ENCODE data around the gene TAF10. TPM values are rescaled to one million over a fixed set of nuclear protein-coding genes. Genes with fewer than 3 reads are reported as not detected.

Gene TAF10
- polyA plus RNA-seq, 1 of the 3 experiments (the other 2 are of a cell fraction): 213 TPM

DNA sequence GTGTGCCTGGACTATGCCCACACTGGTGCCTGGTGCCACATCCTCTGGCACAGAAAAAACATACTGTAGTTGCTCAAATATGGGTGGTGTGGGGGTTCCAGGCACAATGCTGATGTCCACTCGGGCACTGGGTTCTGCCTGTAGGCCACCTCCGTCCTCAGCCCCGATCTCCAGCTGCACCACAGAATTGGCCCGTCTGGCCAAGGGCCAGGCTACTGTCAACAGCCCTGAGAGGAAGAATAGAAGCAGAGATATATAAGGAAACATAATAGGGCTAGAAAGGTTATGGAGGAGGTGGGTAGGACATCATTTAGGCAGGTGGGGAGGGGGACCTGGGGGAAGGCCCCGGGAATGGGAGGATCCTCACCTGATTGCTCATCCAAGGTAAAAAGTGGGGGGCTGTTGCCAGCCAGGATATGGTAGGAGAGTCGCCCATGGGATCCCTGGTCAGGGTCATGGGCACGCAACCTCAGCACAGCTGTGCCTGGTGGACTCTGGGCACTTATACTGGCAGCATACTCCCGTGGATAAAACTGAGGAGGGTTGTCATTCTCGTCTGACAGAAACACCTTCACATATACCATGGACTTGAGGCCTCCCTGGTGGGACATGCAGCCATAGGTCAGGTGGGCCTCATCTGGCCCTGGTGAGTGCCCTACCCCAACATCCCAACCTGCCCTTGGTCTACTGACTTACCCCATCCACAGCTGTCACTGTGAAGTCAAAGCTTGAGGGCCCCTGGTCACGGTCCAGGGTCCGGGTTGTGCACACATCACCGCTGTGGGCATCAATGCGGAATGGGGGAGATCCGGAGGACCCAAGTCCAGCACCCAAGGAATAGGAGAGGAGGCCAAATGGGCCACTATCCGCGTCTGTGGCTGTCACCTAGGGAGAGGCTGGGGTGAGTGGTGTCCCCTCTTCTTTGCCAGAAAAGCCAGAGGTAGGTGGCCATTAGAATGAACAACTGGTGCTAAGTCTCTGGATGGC, 21.7 kb upstream of the TAF10 start:
- no peak overlapping the region for H3K4me3 ChIP-seq (ENCODE audit: low read depth in 2 of 2, low read length in 1 of 2)
- H3K36me3 ChIP-seq (replicated peaks in 1 of 2; ENCODE audit: control insufficient read depth in 1 of 2, insufficient read depth in 2 of 2, low read length in 1 of 2): peaks cover 0 to 16% of the 10 kb centered on the region in 2 experiments
- no peak for TF ChIP-seq GATA2 (CRISPR knock-in tag; IDR thresholded peaks at IDR 0.05)
- no peak for TF ChIP-seq NRF1 (IDR thresholded peaks at IDR 0.05; ENCODE audit: low read depth, low read length)
- TF ChIP-seq TCF12 (IDR thresholded peaks at IDR 0.05): no peak
- TF ChIP-seq, protein P1, sequence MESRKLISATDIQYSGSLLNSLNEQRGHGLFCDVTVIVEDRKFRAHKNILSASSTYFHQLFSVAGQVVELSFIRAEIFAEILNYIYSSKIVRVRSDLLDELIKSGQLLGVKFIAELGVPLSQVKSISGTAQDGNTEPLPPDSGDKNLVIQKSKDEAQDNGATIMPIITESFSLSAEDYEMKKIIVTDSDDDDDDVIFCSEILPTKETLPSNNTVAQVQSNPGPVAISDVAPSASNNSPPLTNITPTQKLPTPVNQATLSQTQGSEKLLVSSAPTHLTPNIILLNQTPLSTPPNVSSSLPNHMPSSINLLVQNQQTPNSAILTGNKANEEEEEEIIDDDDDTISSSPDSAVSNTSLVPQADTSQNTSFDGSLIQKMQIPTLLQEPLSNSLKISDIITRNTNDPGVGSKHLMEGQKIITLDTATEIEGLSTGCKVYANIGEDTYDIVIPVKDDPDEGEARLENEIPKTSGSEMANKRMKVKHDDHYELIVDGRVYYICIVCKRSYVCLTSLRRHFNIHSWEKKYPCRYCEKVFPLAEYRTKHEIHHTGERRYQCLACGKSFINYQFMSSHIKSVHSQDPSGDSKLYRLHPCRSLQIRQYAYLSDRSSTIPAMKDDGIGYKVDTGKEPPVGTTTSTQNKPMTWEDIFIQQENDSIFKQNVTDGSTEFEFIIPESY (IDR thresholded peaks at IDR 0.05; ENCODE audit: borderline replicate concordance, low read depth): no peak
- TF ChIP-seq, protein P2, sequence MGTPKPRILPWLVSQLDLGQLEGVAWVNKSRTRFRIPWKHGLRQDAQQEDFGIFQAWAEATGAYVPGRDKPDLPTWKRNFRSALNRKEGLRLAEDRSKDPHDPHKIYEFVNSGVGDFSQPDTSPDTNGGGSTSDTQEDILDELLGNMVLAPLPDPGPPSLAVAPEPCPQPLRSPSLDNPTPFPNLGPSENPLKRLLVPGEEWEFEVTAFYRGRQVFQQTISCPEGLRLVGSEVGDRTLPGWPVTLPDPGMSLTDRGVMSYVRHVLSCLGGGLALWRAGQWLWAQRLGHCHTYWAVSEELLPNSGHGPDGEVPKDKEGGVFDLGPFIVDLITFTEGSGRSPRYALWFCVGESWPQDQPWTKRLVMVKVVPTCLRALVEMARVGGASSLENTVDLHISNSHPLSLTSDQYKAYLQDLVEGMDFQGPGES (IDR thresholded peaks at IDR 0.05; ENCODE audit: low read depth, low read length): no peak
- TF ChIP-seq RFX5 (IDR thresholded peaks at IDR 0.05; ENCODE audit: low read length): no peak
- TF ChIP-seq CHD2 (IDR thresholded peaks at IDR 0.05; ENCODE audit: low read length, partially characterized antibody): no peak
- no peaks in the 10 kb centered on the region for H3F3A ChIP-seq (replicated peaks; ENCODE audit: insufficient read depth)
- POLR2A ChIA-PET: no interaction called here
- H3K9ac ChIP-seq: no peak overlapping the region
- no peaks in the 10 kb centered on the region for H3K27me3 ChIP-seq (ENCODE audit: insufficient read depth)
- no peaks in the 10 kb centered on the region for H4K20me1 ChIP-seq (ENCODE audit: insufficient read depth)
- CTCF ChIA-PET: interaction anchor here (1.8 kb wide), 1 partner anchor 103 kb away, joined by 6 read pairs; no protein-coding TSS in a partner anchor
- no peaks in the 10 kb centered on the region for H3K9me3 ChIP-seq
- no peak overlapping the region for H3K27ac ChIP-seq (ENCODE audit: low read depth in 2 of 2, low read length in 1 of 2)
- H2AFZ ChIP-seq (ENCODE audit: low read depth): no peak overlapping the region
- H3K9me2 ChIP-seq: no peaks in the 10 kb centered on the region
- DNase-seq: no peak
- no peak overlapping the region for H3K4me2 ChIP-seq
- WGBS (ENCODE audit: low lambda C conversion rate): 91% methylated on average over 14 of the region's 16 CpGs
- no peaks in the 10 kb centered on the region for H3K79me2 ChIP-seq (ENCODE audit: insufficient read depth)
- peaks cover 0 to 9% of the 10 kb centered on the region in 2 experiments; a peak in 1 of 4 replicates for H3K4me1 ChIP-seq (ENCODE audit: control insufficient read depth in 1 of 2, insufficient read depth in 2 of 2, low read depth in 1 of 2, low read length in 1 of 2)

DNA sequence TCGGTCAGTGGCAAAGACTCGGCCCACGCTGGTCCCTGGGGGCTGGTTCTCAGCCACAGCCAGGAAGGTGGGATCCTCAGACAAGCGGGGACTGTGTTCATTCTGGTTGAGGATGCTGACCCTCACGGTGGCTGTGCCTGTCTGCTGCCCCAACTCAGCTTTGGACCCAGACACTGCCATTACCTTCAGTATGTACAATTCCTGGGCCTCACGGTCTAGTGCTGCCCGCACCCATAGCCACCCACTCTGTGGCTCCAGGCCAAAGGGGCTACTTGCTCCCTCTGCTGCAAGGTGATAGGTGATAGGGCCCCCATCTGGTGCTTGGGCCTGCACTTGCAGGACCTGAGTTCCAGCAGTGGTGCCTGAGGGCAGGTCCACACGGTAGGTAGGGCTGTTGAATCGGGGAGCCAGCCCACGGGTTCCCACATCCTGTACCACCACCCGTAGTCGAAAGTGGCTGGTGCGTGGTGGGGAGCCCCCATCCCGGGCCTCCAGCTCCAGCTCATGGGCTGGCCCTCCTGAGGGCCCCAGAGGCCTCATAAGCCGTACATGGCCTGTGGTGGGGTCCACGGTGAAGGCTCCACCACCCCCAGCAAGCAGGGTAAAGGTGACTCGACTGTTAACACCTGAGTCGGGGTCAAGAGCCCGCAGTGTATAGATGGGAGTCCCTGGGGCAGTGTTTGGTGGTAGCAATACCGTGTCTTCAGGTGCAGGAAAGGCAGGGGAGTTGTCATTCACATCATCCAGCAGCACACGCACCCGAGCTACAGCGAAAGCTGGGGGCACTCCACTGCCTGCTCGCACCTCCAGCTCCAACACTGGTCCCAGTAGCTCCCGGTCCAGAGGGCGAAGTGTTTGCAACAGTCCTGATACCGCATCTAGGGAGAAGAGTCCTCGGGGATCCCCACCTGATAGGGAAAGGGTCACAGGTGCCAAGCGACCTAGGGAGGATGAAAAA, 20.4 kb upstream of the TAF10 start:
- no peaks in the 10 kb centered on the region for H4K20me1 ChIP-seq (ENCODE audit: insufficient read depth)
- no peaks in the 10 kb centered on the region for H3F3A ChIP-seq (replicated peaks; ENCODE audit: insufficient read depth)
- H2AFZ ChIP-seq (ENCODE audit: low read depth): no peak overlapping the region
- no peak overlapping the region for H3K9ac ChIP-seq
- no peaks in the 10 kb centered on the region for H3K79me2 ChIP-seq (ENCODE audit: insufficient read depth)
- no peaks in the 10 kb centered on the region for H3K9me2 ChIP-seq
- 83% methylated on average over 21 of the region's 29 CpGs for WGBS (ENCODE audit: low lambda C conversion rate)
- H3K36me3 ChIP-seq (replicated peaks in 1 of 2; ENCODE audit: control insufficient read depth in 1 of 2, insufficient read depth in 2 of 2, low read length in 1 of 2): peaks cover 0 to 21% of the 10 kb centered on the region in 2 experiments
- H3K9me3 ChIP-seq: no peaks in the 10 kb centered on the region
- CTCF ChIA-PET: interaction anchor here (1.0 to 1.8 kb wide), 2 partner anchors 101 to 124 kb away, joined by 3 to 6 read pairs; no protein-coding TSS in a partner anchor
- POLR2A ChIA-PET: interaction anchor here (1.0 kb wide), 1 partner anchor 50 kb away, joined by 3 read pairs; no protein-coding TSS in a partner anchor
- H3K27me3 ChIP-seq (ENCODE audit: insufficient read depth): no peaks in the 10 kb centered on the region
- H3K4me3 ChIP-seq (ENCODE audit: low read depth in 2 of 2, low read length in 1 of 2): no peak overlapping the region
- DNase-seq: no peak
- no peak overlapping the region for H3K4me2 ChIP-seq
- H3K27ac ChIP-seq (ENCODE audit: low read depth in 2 of 2, low read length in 1 of 2): no peak overlapping the region
- no peaks in the 10 kb centered on the region for H3K4me1 ChIP-seq (ENCODE audit: control insufficient read depth in 1 of 2, insufficient read depth in 2 of 2, low read depth in 1 of 2, low read length in 1 of 2)
- TF ChIP-seq SMC3 (IDR thresholded peaks at IDR 0.05; ENCODE audit: low read depth, low read length) (no peak), MXI1 (IDR thresholded peaks at IDR 0.05; ENCODE audit: low read depth, low read length) (no peak), RFX5 (IDR thresholded peaks at IDR 0.05; ENCODE audit: low read length) (no peak), TCF12 (IDR thresholded peaks at IDR 0.05) (no peak), FOXM1 (IDR thresholded peaks at IDR 0.05; ENCODE audit: low read depth) (no peak), CHD2 (IDR thresholded peaks at IDR 0.05; ENCODE audit: low read length, partially characterized antibody) (no peak), GABPA (IDR thresholded peaks at IDR 0.05; ENCODE audit: low read depth) (no peak), EZH2phosphoT487 (IDR thresholded peaks at IDR 0.05; ENCODE audit: borderline replicate concordance, low read depth) (no peak), TAF1 (IDR thresholded peaks at IDR 0.05; ENCODE audit: borderline replicate concordance, low read depth, low read length) (no peak), JUND (IDR thresholded peaks at IDR 0.05) (no peak)
- TF ChIP-seq, protein P3, sequence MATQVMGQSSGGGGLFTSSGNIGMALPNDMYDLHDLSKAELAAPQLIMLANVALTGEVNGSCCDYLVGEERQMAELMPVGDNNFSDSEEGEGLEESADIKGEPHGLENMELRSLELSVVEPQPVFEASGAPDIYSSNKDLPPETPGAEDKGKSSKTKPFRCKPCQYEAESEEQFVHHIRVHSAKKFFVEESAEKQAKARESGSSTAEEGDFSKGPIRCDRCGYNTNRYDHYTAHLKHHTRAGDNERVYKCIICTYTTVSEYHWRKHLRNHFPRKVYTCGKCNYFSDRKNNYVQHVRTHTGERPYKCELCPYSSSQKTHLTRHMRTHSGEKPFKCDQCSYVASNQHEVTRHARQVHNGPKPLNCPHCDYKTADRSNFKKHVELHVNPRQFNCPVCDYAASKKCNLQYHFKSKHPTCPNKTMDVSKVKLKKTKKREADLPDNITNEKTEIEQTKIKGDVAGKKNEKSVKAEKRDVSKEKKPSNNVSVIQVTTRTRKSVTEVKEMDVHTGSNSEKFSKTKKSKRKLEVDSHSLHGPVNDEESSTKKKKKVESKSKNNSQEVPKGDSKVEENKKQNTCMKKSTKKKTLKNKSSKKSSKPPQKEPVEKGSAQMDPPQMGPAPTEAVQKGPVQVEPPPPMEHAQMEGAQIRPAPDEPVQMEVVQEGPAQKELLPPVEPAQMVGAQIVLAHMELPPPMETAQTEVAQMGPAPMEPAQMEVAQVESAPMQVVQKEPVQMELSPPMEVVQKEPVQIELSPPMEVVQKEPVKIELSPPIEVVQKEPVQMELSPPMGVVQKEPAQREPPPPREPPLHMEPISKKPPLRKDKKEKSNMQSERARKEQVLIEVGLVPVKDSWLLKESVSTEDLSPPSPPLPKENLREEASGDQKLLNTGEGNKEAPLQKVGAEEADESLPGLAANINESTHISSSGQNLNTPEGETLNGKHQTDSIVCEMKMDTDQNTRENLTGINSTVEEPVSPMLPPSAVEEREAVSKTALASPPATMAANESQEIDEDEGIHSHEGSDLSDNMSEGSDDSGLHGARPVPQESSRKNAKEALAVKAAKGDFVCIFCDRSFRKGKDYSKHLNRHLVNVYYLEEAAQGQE (IDR thresholded peaks at IDR 0.05; ENCODE audit: low read depth, low read length): no peak

Measured in SK-N-SH (cell line).